Left lung (tissue), 14 donors: ENCODE measurements around the gene FAM229B. TPM values are rescaled to one million over a fixed set of nuclear protein-coding genes. Genes with fewer than 3 reads are reported as not detected.

ENCODE experiments used
- ATAC-seq: fragments of 200-7000 bp; cut with Tn5 transposase; one replicate; pipeline ENCODE4 v1.9.1; 2020; ENCODE audit warnings: moderate library complexity
- DNase-seq, 4 donors: peaks; one replicate each; pipeline ENCODE4 v3.0.0-alpha.2; 2013 to 2020
- H3K27ac ChIP-seq, 2 donors: fragments of 200-600 bp; sonication (generic) in 1 of 2; one replicate each; pipeline versions ENCODE4 v1.5.0 to v1.8.0; 2020 to 2021
- H3K27me3 ChIP-seq, 2 donors: fragments of 200-600 bp; sonication (generic) in 1 of 2; one replicate each; pipeline versions ENCODE4 v1.5.0 to v1.8.0; 2020 to 2021
- H3K36me3 ChIP-seq, 2 donors: fragments of 200-600 bp; sonication (generic) in 1 of 2; one replicate each; pipeline versions ENCODE4 v1.5.0 to v1.8.0; 2020 to 2021
- H3K4me1 ChIP-seq, 2 donors: fragments of 200-600 bp; one replicate each; pipeline ENCODE4 v1.8.0; 2021
- H3K4me3 ChIP-seq, 2 donors: fragments of 200-600 bp; sonication (generic) in 1 of 2; one replicate each; pipeline versions ENCODE4 v1.5.0 to v1.8.0; 2020 to 2021; ENCODE audit warnings: mild to moderate bottlenecking in 1 of 2
- H3K9me3 ChIP-seq, 2 donors: fragments of 200-600 bp; sonication (generic) in 1 of 2; one replicate each; pipeline versions ENCODE4 v1.5.0 to v1.8.0; 2020 to 2021
- CTCF ChIP-seq, 2 donors: fragments of 200-600 bp; sonication (generic) in 1 of 2; IDR thresholded peaks; one replicate each; pipeline versions ENCODE4 v1.5.0 to v1.8.0; 2021; ENCODE audit warnings: antibody characterized with exemption in 2 of 2
- intact Hi-C, 2 donors: fragments of 100-400 bp; cut with DNase I; formaldehyde crosslinking; loops; one replicate each; pipeline versions ENCODE4 v1.11.2 to v1.14.2; 2022
- long read RNA-seq, 12 donors: library from polyadenylated mRNA in 2 of 12; unstranded in 2 of 12; transcript quantifications; one replicate each; pipeline ENCODE4 v2.0.0 and lab custom pipeline, GENCODE V29; 2019 to 2026
- polyA plus RNA-seq, 6 donors: library from polyadenylated mRNA; unstranded; fragments of 120-200 nt; gene quantifications; one replicate each; pipeline ENCODE4 v1.2.1, GENCODE V29; 2013; ENCODE audit not compliant: insufficient read length in 6 of 6
- total RNA-seq, 2 donors: library from RNA; stranded (reverse); fragmentation: NEBNext Ultra II Directional; extraction: Animal tissue kit (Norgen Biotek cat#: 25700); gene quantifications; one replicate each; pipeline ENCODE4 v1.2.1, GENCODE V29; 2021
- donor health status: DM: no; HTN: yes; CAD: no.
- donor health status: DM: no; HTN: no; CAD: no.

Gene FAM229B
- total RNA-seq (10 to 100 TPM; 15.3 to 15.6 TPM), polyA plus RNA-seq (10 to 100 TPM; 31.8 to 36.5 (median 34.7) TPM)
- long read RNA-seq, donor 1, transcript FAM229B-201 (4 exons, 2,543 nt) = major isoform, 33 of 41 reads
- long read RNA-seq, donor 1, partial matches to known transcripts = 7 of 41 reads
- long read RNA-seq, donor 1, other reads (novel, unspliced or antisense) = 0 of 41 reads
- long read RNA-seq, donor 2, transcript FAM229B-201 (4 exons, 2,543 nt) = major isoform, 11 of 11 reads
- long read RNA-seq, donor 2, partial matches to known transcripts = 0 of 11 reads
- long read RNA-seq, donor 2, other reads (novel, unspliced or antisense) = 0 of 11 reads
- long read RNA-seq, donor 3, transcript FAM229B-201 (4 exons, 2,543 nt) = major isoform, 6 of 15 reads
- long read RNA-seq, donor 3, partial matches to known transcripts = 0 of 15 reads
- long read RNA-seq, donor 3, other reads (novel, unspliced or antisense) = 9 of 15 reads
- long read RNA-seq, donor 4, transcript FAM229B-201 (4 exons, 2,543 nt) = major isoform, 23 of 27 reads
- long read RNA-seq, donor 4, partial matches to known transcripts = 0 of 27 reads
- long read RNA-seq, donor 4, other reads (novel, unspliced or antisense) = 4 of 27 reads
- long read RNA-seq, donor 5, transcript FAM229B-201 (4 exons, 2,543 nt) = major isoform, 27 of 28 reads
- long read RNA-seq, donor 5, partial matches to known transcripts = 0 of 28 reads
- long read RNA-seq, donor 5, other reads (novel, unspliced or antisense) = 0 of 28 reads
- long read RNA-seq, donor 6, transcript FAM229B-201 (4 exons, 2,543 nt) = major isoform, 27 of 27 reads
- long read RNA-seq, donor 6, partial matches to known transcripts = 0 of 27 reads
- long read RNA-seq, donor 6, other reads (novel, unspliced or antisense) = 0 of 27 reads
- long read RNA-seq, donor 7, transcript FAM229B-201 (4 exons, 2,543 nt) = major isoform, 15 of 15 reads
- long read RNA-seq, donor 7, partial matches to known transcripts = 0 of 15 reads
- long read RNA-seq, donor 7, other reads (novel, unspliced or antisense) = 0 of 15 reads
- long read RNA-seq, donor 8, transcript FAM229B-201 (4 exons, 2,543 nt) = major isoform, 12 of 12 reads
- long read RNA-seq, donor 8, partial matches to known transcripts = 0 of 12 reads
- long read RNA-seq, donor 8, other reads (novel, unspliced or antisense) = 0 of 12 reads
- long read RNA-seq, donor 9 = 0 reads
- long read RNA-seq, donor 10, transcript FAM229B-201 (4 exons, 2,543 nt) = major isoform, 18 of 20 reads
- long read RNA-seq, donor 10, partial matches to known transcripts = 0 of 20 reads
- long read RNA-seq, donor 10, other reads (novel, unspliced or antisense) = 2 of 20 reads
- long read RNA-seq, donor 11, transcript FAM229B-201 (4 exons, 2,543 nt) = major isoform, 47 of 70 reads
- long read RNA-seq, donor 11, partial matches to known transcripts = 14 of 70 reads
- long read RNA-seq, donor 11, other reads (novel, unspliced or antisense) = 9 of 70 reads
- long read RNA-seq, donor 12, transcript FAM229B-201 (4 exons, 2,543 nt) = major isoform, 21 of 21 reads
- long read RNA-seq, donor 12, partial matches to known transcripts = 0 of 21 reads
- long read RNA-seq, donor 12, other reads (novel, unspliced or antisense) = 0 of 21 reads

GRCh38 chr6:112087136-112087911, at the start of gene FAM229B, which contains the start of gene TUBE1:
Gene FAM229B (plus strand): TSS chr6:112087591. CDS start chr6:112099284, 11,693 bp downstream.
Gene TUBE1 (minus strand): TSS chr6:112087482. CDS start chr6:112087434, 48 bp downstream.
- Histone ChIP-seq H3K36me3 (peaks cover 0 to 6% of the 10 kb centered on the region in 2 donors), H3K4me1 (peaks cover 4 to 15% of the 10 kb centered on the region in 2 donors), H3K9me3 (no peaks in the 10 kb centered on the region), H3K27me3 (no peaks in the 10 kb centered on the region), H3K4me3 (peak within 1 kb of the TSS; percentile 80 to 85), H3K27ac (peak within 1 kb of the TSS; percentile 81 to 84)
- no peak for TF ChIP-seq CTCF (IDR thresholded peaks at IDR 0.05)
- ATAC-seq (peak; percentile 99), DNase-seq (peak; percentile 93 to 98 (median 96))
- intact Hi-C loops = no loop called here

- intact Hi-C loops = no loop called here
- no peak overlapping the region for H3K4me3 ChIP-seq
- no peak for DNase-seq
- no peaks in the 10 kb centered on the region for H3K27me3 ChIP-seq
- no peaks in the 10 kb centered on the region for H3K36me3 ChIP-seq
- H3K9me3 ChIP-seq = no peaks in the 10 kb centered on the region
- no peak overlapping the region for H3K27ac ChIP-seq
- no peak for TF ChIP-seq CTCF (IDR thresholded peaks at IDR 0.05)
- peaks cover 0 to 6% of the 10 kb centered on the region in 2 donors for H3K4me1 ChIP-seq
- ATAC-seq = peak; percentile 60
These were observed 49.6 kb upstream of the FAM229B start for GRCh38 chr6:112037783-112038216.

DNA sequence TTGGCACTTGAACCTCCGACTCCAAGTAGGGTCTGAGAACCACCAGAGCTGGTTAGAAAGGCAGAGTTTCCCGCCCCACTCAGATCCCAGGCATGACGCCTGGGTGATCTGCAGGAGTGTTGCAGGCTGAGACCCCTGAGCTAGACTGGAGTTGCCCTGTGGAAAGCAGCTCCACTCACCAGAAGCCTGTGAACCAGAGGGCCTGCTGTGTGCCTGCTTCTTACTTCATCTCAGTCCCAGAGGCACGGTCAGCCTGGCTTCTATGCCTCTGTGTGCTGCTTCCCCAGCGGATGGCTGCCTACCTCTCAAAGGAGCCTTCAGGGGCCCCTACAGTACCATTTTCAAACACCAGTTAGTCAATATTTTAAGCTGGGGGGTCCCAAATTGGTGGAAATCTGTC, 49.1 kb upstream of the FAM229B start:
- no peak for TF ChIP-seq CTCF (IDR thresholded peaks at IDR 0.05)
- DNase-seq (no peak), ATAC-seq (no peak)
- intact Hi-C loops = no loop called here
- Histone ChIP-seq H3K27ac (no peak overlapping the region), H3K9me3 (no peaks in the 10 kb centered on the region), H3K4me3 (no peak overlapping the region), H3K27me3 (no peaks in the 10 kb centered on the region), H3K4me1 (peaks cover 0 to 6% of the 10 kb centered on the region in 2 donors), H3K36me3 (no peaks in the 10 kb centered on the region)

- Histone ChIP-seq H3K9me3 (no peaks in the 10 kb centered on the region), H3K4me1 (peaks cover 0 to 6% of the 10 kb centered on the region in 2 donors), H3K4me3 (no peak overlapping the region), H3K36me3 (no peaks in the 10 kb centered on the region), H3K27ac (no peak overlapping the region), H3K27me3 (no peaks in the 10 kb centered on the region)
- intact Hi-C loops = no loop called here
- TF ChIP-seq CTCF (IDR thresholded peaks at IDR 0.05) = no peak
- ATAC-seq = no peak
- no peak for DNase-seq
These were observed 48.5 kb upstream of the FAM229B start for GRCh38 chr6:112038756-112039430.
